ENCODE results near the gene SLC16A12.

Gene SLC16A12

DNA sequence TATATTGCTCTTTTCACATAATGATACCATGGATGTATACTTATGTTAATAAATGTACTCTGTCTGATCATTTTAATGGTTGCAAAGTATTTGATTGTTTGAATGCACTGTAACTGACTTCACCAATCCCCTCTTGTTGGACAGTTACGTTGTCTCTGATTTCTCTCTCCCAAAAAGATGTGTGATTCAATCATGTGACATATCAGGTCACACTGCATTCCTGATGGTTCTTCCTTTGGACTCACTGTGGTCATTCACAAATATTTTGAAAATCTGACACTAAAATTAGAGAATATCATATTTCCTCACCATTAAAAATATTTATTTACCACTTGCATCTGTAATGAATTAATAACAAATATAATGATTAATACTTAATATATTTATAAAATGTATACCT lies 22.2 kb downstream of the SLC16A12 start:
- no peak for DNase-seq (ENCODE audit: low read depth)

- no peak for DNase-seq (ENCODE audit: low read depth)
Observed at GRCh38 chr10:89505640-89506275, 29.6 kb downstream of the SLC16A12 start.

- DNase-seq (ENCODE audit: low read depth) = no peak
Observed at GRCh38 chr10:89504691-89505090, 30.7 kb downstream of the SLC16A12 start.

DNA sequence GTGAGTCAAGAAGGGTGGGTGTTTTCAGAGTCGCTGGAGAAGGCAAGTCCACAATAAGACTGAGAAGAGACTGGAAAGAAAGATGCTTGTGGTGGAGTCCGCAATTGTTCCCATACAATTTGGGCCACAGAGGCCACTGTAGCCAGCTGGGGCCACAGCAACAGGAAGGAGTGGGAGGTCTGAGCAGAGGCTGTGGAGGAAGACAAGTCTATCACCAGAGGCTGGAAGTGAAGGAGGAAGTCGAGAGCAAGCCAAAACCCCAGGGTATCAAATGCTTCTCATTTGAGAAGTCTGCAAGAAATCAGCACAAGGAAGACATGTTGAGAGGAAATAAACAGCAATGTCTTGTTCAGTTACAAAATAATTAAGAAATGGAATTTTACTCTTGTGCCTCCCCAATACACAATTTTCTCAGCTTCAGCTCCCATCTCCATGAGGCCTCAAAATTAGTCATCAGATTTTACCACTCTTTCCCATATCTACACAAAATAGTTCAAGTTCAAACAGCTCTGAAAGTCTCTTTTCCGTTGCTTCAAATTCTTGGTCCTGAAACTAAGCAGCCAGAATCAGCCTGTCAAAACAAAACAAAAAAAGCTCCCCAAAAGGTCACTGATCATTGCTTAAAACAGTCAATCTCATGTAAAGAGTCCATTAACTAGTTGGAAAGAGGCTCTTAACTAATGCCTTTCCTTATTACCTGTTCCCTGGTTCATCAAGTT lies 31.6 kb downstream of the SLC16A12 start:
- DNase-seq (ENCODE audit: low read depth) = no peak

- no peak for DNase-seq (ENCODE audit: low read depth)
Observed at GRCh38 chr10:89503151-89503550, 32.2 kb downstream of the SLC16A12 start.

DNA sequence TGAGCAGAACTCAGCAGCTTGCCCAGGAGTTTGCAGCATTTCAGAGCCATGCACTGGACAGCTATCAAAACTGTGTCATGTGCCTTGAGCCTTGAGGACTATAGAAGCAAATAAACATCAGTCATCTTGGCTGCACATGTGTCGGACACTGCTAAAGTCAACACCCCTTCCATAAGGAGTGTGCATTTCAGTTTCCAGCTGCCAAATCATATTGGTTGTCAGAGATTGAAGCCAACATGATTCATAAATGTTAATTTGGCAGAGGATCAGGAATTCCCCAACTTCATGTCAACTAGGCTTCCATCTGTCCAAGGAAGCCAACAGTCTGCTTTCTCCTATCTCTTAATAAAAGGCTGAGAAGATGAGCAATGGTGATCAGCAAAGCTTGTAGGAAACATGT lies 32.8 kb downstream of the SLC16A12 start:
- DNase-seq (ENCODE audit: low read depth) = no peak

GRCh38 chr10:89494575-89494974 lies 40.8 kb downstream of the SLC16A12 start:
- no peak for DNase-seq (ENCODE audit: low read depth)

- no peak for DNase-seq (ENCODE audit: low read depth)
Observed at GRCh38 chr10:89494068-89494467, 41.3 kb downstream of the SLC16A12 start.

- DNase-seq (ENCODE audit: low read depth) = no peak
Observed at GRCh38 chr10:89491932-89492331, 43.5 kb downstream of the SLC16A12 start.

DNA sequence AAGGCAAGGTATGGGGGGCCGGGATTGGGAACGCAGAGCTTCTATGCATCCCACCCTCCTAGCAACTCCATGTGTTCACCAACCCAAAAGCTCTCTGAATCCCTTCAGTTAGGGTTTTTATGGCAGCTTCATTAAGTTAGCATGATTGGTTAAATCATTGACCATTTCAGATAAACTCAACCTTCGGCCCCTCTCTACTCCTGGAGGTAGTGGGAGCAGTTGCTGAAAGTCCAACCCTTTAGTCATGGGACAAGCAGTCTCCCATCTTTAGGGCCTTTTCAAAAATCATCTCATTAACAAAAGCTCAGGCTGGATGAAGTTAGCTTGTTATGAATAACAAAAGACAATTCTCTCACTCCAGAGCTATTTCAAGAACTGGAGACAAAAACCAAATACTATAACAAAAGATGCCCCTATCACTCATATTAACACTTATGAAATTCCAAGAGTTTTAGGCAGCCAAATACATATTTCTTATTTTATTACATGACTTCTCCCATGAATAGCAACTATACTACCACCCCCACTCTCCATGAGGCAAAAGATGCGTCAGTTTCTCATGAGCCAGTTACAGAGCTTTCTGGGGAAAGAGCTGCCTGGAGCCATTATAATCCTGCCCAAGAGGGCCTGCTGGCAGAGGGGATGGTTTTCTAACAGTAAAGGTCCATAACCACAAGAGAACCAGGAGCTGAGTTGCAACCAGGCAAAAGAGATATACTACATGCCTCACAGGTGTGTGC lies 44.6 kb downstream of the SLC16A12 start:
- DNase-seq (ENCODE audit: low read depth) = no peak

- no peak for DNase-seq (ENCODE audit: low read depth)
Observed at GRCh38 chr10:89482256-89482655, 53.1 kb downstream of the SLC16A12 start.

GRCh38 chr10:89481662-89482061 lies 53.7 kb downstream of the SLC16A12 start:
- DNase-seq (ENCODE audit: low read depth) = peak; percentile 90

DNA sequence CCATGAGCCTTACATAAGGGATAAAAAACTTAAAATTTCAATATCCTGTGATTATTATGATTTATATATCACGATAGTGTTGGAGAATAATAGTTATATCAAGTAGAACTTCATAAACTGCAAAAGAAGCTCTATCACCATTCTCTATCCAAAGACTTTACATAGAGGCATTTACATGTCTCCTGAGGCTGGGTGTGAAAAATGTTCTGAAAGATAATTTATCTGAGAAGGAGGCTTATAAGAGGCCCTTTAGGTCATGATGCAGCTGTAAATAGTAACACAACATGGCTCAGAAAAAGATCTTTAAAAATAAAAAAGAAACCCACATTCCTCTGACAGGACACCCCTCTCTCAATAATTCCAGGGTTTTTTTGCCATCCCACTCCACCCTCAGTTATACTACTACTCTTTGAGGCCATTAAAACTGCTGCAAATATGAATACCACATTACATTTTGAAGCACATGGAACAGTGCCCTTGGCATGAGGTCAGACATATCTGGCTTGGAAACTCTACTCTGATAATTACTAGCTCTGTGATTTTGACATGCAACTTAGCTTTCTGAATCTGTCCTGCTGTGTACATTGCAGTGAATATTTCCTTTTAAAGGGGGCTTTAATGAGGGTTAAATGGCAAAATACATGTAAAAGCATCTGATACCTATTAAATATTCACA lies 55.5 kb downstream of the SLC16A12 start:
- no peak for DNase-seq (ENCODE audit: low read depth)

DNA sequence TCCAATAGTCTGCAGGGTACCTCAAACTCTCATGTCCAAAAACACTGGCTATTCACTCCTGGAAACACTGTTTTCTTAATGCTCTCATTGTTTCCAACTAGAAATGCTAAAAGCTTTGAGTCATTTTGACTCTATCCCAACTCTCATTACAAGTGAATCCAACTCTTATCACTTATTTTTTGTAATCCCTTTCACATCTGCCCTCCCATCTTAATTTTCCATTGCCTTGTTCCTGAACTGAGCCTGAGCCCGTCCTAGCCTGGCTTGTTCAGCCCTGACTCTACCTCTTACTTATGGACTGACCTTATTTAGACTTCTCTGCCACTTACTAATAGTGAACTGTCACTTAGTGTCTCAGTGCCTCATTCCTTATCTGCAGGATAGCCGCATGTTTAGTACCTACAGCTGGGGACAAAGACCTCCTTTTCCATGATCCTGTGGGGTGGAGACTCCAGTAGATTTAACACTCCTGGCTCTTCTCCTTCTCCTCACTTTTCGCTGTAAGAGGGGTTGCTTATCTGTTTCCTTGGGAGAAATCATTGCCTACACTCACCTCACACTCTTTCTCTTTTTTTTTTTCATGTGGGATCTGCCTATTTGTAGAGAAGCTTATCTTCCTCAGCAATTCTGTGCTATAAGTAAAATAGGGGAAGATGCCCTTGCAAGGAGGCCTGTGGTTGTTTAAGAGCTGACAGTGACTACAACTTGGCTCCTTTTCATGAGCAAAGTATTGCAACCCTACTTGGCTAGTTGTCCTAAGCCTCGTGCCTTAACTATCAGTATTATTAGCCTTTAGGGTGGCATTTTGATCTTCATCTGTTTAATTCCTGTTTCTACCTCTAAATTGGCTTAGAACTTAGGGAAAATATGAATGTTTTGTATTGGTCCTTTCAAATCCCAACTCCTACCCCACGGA lies 56.4 kb downstream of the SLC16A12 start:
- no peak for DNase-seq (ENCODE audit: low read depth)

DNA sequence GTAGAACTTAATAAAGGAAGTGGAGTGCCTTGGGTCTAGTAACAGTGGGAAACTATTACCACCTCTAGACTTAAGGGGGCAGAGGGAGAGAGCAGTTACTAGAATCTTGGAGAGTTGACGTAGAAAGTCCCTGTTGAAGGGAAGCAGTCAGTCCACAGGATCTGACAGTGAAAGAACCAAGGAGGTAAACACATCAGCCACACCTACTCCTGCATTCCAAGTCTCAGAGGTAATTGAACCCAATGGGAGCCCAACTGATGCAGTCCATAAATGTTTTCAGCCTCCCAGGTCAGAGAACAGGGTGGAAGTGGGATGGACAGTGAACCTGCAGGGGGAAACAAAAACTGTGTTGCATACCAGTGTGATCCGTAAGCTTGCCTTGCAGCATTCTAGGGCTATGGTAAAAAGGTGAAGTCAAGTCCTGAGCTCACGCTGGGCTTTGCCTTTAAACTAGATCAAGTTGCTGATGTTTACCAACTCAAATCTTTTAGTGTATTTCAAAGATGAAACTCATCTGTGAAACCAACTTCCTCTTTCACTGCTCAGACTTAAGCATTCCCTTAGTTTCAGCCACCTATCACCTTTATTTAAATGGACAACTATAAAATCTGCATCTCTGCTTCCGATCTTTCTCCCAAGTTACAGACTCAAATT lies 57.2 kb downstream of the SLC16A12 start:
- peak; percentile 83 for DNase-seq (ENCODE audit: low read depth)

DNA sequence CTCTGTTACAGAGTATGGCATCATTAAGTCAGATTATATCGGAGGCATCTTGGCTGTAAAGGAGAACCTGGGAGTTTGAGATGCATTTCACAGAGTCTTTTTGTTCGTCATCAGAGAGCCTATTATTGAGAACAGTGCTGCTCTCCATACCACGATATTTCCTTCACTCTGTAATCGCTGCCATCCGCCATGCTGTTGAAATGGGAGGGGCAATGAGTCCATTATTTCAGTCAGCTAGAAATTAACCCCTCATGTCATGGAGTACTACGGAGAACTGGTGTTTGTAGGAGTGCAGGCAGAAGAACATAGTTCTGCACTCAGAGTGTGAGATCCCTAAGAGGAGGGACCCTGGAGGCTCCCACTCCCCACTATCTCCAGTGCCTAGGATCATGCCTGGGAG lies 59.2 kb downstream of the SLC16A12 start:
- no peak for DNase-seq (ENCODE audit: low read depth)

GRCh38 chr10:89475591-89475998 lies 59.8 kb downstream of the SLC16A12 start:
- DNase-seq (ENCODE audit: low read depth) = no peak

GRCh38 chr10:89475125-89475524 lies 60.3 kb downstream of the SLC16A12 start:
- DNase-seq (ENCODE audit: low read depth) = no peak

DNA sequence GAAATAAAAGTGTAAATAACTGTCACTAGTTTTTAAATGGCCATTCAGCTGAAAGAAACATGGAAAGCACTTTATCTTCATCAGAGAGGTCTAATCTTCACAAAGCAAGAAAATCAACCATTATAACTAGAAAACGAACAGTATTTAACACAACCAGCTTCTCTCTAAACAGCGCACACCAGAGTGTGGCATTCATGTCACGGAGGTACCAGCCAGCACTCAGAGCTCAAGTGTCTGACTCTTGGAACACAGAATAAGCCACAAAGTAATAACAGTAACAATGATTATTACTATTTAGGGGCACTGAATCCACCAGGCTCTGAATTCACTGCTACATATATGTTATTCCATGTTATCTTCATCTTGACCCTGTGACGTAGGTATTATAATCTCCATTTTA lies 60.9 kb downstream of the SLC16A12 start:
- DNase-seq (ENCODE audit: low read depth) = no peak

- no peak for DNase-seq (ENCODE audit: low read depth)
Observed at GRCh38 chr10:89471110-89471809, 64.1 kb downstream of the SLC16A12 start.

Measured in non-pigmented ciliary epithelial cell (primary cell).